HG02763 (cell line): ENCODE results near the gene FBXL2.
"Not testable (repeated sequence)": the region's sequence is repeated elsewhere in the genome, so short reads cannot be mapped to it uniquely, and the experiment has no call there.

Source experiments
- ATAC-seq: cut with Tn5 transposase; IDR thresholded peaks from one replicate; pipeline ENCODE4 v1.9.1; 2021; ENCODE audit warnings: mild to moderate bottlenecking, moderate library complexity; ENCODE audit not compliant: unreplicated experiment

FBXL2 gene

GRCh38 chr3:33315826-33316225 lies 38.6 kb downstream of the FBXL2 start:
- no peak for ATAC-seq

- ATAC-seq, result no peak
These were observed 40.9 kb downstream of the FBXL2 start for GRCh38 chr3:33317963-33318709.

DNA sequence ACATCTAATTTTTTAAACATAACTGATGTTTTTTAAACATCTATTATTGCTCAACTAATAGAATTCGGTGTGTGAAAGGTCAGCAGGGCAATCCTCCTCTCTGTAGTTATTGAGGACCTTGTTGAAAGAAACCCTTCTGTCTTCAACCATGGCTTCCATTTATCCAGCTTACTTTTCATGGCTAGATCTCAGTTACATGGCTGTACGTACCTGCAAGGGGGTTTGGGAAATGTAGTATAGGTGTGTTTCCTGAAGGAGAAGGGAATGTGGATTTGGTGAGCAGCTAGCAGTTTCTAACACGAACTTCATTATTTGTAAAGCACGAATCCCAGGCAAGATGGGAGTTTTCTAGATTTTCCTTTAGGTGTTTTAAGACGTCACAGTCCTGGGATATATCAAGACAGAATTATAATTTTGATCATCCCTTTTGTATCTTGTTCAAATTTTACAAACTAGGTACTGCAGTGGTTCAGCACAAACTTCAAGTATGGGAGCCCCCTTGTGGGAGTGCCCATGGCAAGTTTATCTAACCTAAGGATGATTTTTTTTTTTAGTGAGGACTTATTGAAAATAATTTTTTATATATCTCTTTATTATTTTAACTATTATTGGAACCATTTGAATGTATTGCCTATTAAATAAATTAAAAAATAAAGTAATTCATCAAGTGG lies 41.6 kb downstream of the FBXL2 start:
- ATAC-seq, result no peak

DNA sequence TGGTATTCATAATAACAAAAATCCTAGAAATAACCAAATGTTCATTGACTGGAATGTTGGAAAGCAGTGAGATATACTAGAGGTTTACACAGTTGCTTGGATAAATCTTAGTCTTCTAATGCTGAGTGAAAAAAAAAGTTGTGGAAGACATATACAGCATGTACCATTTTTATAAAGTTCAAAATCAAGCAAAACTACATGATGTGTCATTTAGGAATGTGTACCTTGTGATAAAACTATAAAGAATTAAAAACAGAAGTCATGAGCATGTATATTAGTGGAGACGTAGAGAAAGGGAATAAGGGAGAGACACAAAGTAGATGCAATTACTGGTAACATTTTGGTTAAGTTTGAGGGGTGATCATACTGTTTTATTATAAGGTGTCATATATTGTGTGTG lies 45.2 kb downstream of the FBXL2 start:
- no peak for ATAC-seq

DNA sequence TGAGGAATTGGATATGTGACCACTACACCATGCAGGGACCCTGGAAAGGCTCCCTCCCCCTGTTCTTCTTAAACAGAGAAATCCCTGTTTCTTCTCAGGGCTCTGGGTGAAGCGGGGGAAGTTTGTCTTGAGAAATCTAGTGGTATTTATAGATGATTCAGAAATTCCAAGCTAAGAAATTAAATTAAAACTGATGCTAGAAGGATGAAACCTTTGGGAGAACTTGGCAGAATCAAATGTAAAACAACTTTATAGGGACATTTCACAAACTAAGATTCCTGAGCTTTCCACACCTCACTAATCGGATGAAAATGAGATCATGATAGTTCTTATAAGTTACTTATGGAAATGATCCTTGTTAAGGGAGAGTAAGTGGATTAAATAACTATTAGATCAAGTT lies 54.2 kb downstream of the FBXL2 start:
- ATAC-seq, result no peak

- ATAC-seq, result no peak
These were observed 57.1 kb downstream of the FBXL2 start for GRCh38 chr3:33334364-33334763.

GRCh38 chr3:33338936-33339465 lies 61.8 kb downstream of the FBXL2 start:
- not testable (repeated sequence) for ATAC-seq

DNA sequence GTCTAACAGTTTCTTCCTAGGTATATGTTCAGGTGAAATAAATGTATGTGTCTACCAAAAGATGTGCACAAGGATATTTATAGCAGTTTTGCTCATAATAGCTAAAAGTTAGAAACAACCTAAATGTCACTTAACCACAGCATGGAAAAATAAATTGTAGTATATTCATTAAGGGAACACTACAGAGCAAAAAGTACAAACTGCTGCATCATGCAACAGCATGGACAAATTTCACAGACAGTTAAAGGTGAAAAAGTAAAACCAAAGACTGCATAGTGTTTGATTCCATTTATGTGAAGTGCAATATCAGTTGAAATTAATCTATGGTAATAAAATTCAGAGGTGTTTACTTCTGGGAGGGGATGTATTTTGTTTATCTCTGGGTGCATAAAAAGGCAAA lies 62.5 kb downstream of the FBXL2 start:
- no peak for ATAC-seq

DNA sequence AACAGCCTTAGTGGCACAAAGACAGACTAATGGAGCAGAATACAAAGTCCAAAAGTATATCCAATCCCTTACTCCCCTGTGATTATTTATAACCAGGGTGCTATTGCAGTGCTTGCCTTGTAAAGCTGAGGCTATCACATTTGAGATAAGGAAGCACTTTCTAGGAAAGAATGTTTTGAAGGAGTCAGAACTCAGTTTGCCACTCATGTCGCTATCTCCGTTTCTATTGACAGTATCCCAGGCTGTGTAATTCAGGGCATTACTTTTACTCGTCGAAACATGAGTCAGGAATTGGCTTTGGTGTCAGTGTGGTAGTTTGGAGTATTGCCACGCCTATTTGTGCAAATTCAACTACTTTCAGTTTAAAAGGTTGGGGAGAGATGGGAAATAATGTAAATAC lies 78.4 kb downstream of the FBXL2 start:
- no peak for ATAC-seq

DNA sequence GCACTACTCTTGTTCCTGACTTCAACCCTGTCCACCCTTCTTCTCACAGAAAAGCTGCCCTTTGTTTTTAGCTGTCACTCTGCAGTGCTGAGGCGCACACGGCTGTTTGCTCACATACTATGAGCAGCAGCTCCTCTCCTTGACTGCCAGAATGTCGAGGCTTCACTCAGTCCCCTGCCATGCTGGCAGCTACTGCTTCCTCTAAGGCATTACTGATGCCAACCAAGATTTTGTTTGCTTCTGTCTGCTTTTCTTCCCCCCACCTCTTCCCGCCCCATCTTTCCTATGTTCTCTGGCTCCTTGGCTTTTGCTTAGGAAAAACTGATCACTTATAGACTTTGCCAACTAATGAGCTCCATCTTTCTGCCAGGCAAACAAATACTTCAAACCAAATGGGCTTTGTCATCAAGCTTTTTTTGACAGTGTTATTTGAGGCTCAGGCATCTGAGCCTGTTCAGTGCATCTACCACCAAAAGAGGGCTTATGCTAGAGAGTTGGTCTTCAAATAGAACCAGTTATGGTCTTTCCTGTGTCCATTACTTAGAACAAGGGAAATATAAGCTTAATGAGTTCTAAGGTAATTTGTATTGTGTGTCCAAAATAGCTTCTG lies 81.0 kb downstream of the FBXL2 start:
- no peak for ATAC-seq

DNA sequence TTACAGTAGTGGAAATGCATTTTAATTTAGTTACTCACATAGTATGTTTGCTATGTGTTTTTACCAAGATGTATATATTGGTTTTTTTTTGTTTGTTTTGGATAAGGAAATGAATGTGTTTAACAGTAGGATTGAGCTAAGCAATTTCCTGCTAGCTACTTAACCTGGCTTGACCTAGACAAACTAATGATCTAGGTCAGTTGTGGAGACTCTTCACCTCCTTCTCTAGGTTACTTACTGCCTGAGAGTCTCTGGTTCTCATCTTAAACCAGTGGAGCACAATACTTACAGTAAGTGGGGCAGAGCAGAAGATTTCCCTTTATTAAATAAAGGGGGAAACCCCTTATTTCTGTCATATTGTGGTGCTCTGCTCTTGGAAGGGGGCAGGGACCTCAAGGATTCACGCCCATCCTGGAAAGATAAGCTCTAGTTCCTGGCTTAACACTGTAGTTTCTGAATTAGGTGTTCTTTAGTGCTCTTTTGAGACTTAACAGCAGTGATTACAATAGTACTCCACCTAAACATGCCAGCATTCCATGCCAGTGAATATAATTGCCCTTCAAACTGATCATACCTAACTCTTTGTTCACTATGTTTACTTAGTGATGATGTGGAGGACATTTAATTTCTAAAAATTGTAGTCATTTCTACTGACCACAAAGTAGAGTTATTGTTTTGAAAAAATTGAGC lies 83.0 kb downstream of the FBXL2 start:
- ATAC-seq, result no peak

GRCh38 chr3:33363113-33363800 lies 86.0 kb downstream of the FBXL2 start:
- ATAC-seq, result no peak

- ATAC-seq, result no peak
These were observed 86.8 kb downstream of the FBXL2 start for GRCh38 chr3:33364060-33364459.

- no peak for ATAC-seq
These were observed 87.4 kb downstream of the FBXL2 start for GRCh38 chr3:33364531-33365128.

GRCh38 chr3:33372218-33373081 lies 95.2 kb downstream of the FBXL2 start:
- ATAC-seq, result peak; percentile 56

DNA sequence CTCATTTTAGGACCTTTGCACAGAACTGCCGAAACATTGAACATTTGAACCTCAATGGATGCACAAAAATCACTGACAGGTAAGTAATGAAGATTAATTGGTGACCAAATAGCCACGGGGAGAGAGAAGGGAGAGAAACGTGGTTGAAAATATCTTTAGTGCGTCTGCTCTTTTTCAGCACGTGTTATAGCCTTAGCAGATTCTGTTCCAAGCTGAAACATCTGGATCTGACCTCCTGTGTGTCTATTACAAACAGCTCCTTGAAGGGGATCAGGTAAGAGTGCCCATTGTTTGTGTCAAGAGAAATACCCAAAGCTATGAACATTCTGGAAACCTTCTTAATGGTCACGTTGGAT lies 95.8 kb downstream of the FBXL2 start:
- no peak for ATAC-seq

DNA sequence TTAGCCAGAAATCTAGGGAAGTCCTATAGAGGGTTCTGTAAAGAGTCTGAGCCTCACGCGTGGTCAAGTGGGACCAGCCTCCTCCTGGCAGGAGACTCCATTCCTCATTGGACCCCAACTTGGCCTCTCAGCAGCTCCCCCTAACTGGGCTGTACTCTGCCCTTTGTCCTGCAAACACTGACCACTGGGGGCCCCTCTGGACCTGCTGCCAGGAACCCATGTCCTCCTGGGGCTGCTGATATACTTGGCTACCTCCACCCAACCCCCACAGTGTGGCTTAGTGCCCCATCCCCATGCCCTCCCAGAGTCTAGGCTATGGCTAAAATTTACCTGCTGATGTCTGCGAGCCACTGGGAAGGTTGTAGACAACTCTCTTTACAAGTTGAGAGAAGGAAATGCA lies 100.2 kb downstream of the FBXL2 start:
- no peak for ATAC-seq

GRCh38 chr3:33377931-33378330 lies 100.7 kb downstream of the FBXL2 start:
- no peak for ATAC-seq

GRCh38 chr3:33380653-33381052 lies 103.4 kb downstream of the FBXL2 start:
- ATAC-seq, result no peak

- ATAC-seq, result no peak
These were observed 106.7 kb downstream of the FBXL2 start for GRCh38 chr3:33383951-33384350.
